ENCODE measurements around the gene TASOR. TPM values are rescaled to one million over a fixed set of nuclear protein-coding genes. Genes with fewer than 3 reads are reported as not detected.
"Not testable (repeated sequence)": the region's sequence is repeated elsewhere in the genome, so short reads cannot be mapped to it uniquely, and the experiment has no call there.

Gene TASOR
- total RNA-seq = 10 to 100 TPM; 55.0 to 62.5 TPM

DNA sequence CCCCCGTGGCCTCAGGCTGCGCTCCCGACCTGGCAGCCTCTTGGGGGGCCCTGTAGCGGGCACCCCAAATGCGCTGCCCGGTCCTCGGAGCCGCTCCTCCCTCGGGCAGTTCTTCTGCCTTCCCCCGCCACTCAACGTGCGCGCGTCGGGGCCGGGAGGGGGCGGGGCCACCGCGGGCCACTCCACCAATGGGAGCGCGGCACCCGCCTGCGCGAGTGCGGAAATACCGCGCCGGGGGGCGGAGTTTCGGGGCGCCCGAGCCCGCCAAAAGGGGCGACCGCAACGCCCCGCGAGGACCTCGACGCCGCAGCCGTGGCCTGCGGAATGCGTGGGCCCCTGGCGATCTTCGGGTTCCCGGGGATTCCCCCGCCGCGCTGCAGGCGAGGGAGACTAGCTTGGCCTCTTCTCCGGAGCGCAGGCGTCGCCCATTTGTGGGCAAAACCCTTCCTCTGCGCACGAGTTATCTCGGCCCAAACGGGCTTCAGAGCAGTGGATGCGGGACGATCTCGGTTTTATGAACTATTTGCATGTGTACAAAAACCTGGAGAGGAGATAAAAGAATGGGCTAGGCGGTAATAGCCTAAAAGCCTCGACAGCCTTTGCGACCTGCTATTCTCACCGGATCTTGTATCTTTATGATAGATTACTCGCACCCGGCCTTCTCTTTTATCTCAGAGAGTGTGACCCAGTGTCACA lies at the start of gene TASOR:
Gene TASOR, minus strand, starts transcription at position 144 of the 696 bp plus-strand sequence. CDS start 259 bp downstream, outside the sequence.
- H3K27ac Mint-ChIP-seq = peak within 1 kb of the TSS; percentile 91
- H3K36me3 Mint-ChIP-seq (ENCODE audit: low read depth) = peaks cover 49% of the 10 kb centered on the region
- peak within 1 kb of the TSS; percentile 92 for H3K4me3 Mint-ChIP-seq
- ATAC-seq (replicated peaks) = peak; percentile 89
- H3K9me3 Mint-ChIP-seq = no peaks in the 10 kb centered on the region
- H3K27me3 Mint-ChIP-seq = no peaks in the 10 kb centered on the region
- peaks cover 22% of the 10 kb centered on the region for H3K4me1 Mint-ChIP-seq

DNA sequence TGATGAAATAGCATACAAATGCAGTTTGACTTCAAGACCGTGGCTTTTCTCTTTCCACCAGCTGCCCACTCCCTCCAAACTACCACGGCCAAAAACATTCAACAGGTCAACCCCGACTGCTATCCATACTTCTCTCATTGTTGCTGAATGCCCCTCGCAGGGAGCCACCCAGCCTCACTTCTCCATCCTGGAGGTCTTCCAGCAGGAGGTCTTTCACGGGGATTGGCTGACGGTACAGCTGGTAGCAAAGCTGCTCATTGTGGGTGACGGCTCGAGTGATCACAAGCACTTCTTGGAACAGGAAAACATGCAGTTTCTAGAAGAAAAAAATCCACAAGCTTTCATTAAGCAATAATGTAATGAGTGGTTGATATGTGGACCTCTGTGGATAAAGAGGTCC lies 49.0 kb upstream of the TASOR start:
- Mint-ChIP-seq H3K4me1 (peaks cover 16% of the 10 kb centered on the region), H3K27ac (peak overlapping the region; percentile 70), H3K27me3 (no peaks in the 10 kb centered on the region), H3K36me3 (ENCODE audit: low read depth) (peaks cover 98% of the 10 kb centered on the region), H3K9me3 (no peaks in the 10 kb centered on the region), H3K4me3 (peak overlapping the region; percentile 52)
- peak; percentile 28 for ATAC-seq (replicated peaks)

- peaks cover 21% of the 10 kb centered on the region for H3K4me1 Mint-ChIP-seq
- H3K4me3 Mint-ChIP-seq = peak overlapping the region; percentile 84
- peak overlapping the region; percentile 76 for H3K27ac Mint-ChIP-seq
- peaks cover 3% of the 10 kb centered on the region for H3K9me3 Mint-ChIP-seq
- H3K27me3 Mint-ChIP-seq = no peaks in the 10 kb centered on the region
- peaks cover 74% of the 10 kb centered on the region for H3K36me3 Mint-ChIP-seq (ENCODE audit: low read depth)
- peak; percentile 98 for ATAC-seq (replicated peaks)
Observed at GRCh38 chr3:56725175-56725574, 42.1 kb upstream of the TASOR start.

DNA sequence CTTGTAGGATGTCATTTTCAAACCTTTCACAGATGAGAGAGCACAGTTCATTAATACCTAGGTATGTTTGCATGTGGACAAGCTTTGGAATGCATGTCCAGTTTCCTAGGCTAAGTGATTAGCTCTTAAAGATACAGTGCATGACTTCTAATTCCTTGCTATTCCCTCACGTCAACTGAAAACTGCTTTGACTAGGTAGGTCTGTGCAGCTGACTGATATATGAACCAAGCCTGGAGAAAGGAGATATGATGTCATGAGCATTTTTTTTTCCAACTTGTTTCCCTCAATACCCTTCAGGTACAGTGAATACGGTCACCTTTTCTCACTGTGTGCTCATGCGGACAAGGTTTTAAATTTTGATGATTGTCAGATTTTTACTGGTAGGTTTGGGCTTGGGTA lies 41.6 kb upstream of the TASOR start:
- H3K9me3 Mint-ChIP-seq = peaks cover 3% of the 10 kb centered on the region
- H3K4me1 Mint-ChIP-seq = peaks cover 21% of the 10 kb centered on the region
- H3K36me3 Mint-ChIP-seq (ENCODE audit: low read depth) = peaks cover 69% of the 10 kb centered on the region
- peak; percentile 69 for ATAC-seq (replicated peaks)
- H3K27ac Mint-ChIP-seq = peak overlapping the region; percentile 76
- H3K27me3 Mint-ChIP-seq = no peaks in the 10 kb centered on the region
- peak overlapping the region; percentile 84 for H3K4me3 Mint-ChIP-seq

- peaks cover 3% of the 10 kb centered on the region for H3K9me3 Mint-ChIP-seq
- H3K27me3 Mint-ChIP-seq = no peaks in the 10 kb centered on the region
- H3K4me3 Mint-ChIP-seq = no peak overlapping the region
- ATAC-seq (replicated peaks) = no peak
- H3K36me3 Mint-ChIP-seq (ENCODE audit: low read depth) = peaks cover 34% of the 10 kb centered on the region
- peaks cover 26% of the 10 kb centered on the region for H3K4me1 Mint-ChIP-seq
- no peak overlapping the region for H3K27ac Mint-ChIP-seq
Observed at GRCh38 chr3:56720849-56721248, 37.8 kb upstream of the TASOR start.

DNA sequence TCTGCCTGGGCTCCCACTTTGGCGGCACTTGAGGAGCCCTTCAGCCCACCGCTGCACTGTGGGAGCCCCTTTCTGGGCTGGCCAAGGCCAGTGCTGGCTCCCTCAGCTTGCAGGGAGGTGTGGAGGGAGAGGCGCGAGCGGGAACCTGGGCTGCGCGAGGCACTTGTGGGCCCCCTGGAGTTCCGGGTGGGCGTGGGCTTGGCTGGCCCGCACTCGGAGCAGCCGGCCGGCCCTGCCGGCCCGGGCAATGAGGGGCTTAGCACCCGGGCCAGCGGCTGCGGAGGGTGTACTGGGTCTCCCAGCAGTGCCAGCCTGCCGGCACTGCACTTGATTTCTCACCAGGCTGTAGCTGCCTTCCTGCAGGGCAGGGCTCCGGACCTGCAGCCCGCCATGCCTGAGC lies 35.7 kb upstream of the TASOR start:
- not testable (repeated sequence) for H3K9me3 Mint-ChIP-seq; H3K27me3 Mint-ChIP-seq; ATAC-seq (replicated peaks); H3K4me3 Mint-ChIP-seq; H3K27ac Mint-ChIP-seq
- Mint-ChIP-seq H3K4me1 (peaks cover 11% of the 10 kb centered on the region), H3K36me3 (ENCODE audit: low read depth) (peaks cover 15% of the 10 kb centered on the region)

DNA sequence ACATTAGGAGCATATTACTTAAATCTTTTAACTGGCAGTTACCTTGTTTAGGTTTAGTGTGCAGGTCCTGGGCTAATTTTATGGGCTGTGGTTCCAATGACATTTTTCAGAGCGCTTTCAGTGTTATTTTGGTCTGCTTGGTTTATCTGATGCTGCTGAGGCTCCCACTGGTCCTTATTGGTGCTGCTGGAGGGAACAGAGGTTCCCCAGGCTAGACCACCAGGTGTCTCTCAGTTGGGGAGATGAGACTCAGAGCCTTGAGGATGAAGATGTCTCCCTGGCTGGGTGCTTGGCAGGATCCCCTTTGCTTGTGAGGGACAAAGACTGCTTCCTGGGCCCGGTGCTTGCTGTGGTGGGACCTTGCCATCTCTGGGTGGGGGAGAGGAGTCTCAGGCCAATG lies 28.3 kb upstream of the TASOR start:
- H3K27me3 Mint-ChIP-seq = no peaks in the 10 kb centered on the region
- H3K9me3 Mint-ChIP-seq = peaks cover 3% of the 10 kb centered on the region
- no peak for ATAC-seq (replicated peaks)
- H3K4me3 Mint-ChIP-seq = no peak overlapping the region
- H3K27ac Mint-ChIP-seq = no peak overlapping the region
- H3K4me1 Mint-ChIP-seq = no peaks in the 10 kb centered on the region
- no peaks in the 10 kb centered on the region for H3K36me3 Mint-ChIP-seq (ENCODE audit: low read depth)

DNA sequence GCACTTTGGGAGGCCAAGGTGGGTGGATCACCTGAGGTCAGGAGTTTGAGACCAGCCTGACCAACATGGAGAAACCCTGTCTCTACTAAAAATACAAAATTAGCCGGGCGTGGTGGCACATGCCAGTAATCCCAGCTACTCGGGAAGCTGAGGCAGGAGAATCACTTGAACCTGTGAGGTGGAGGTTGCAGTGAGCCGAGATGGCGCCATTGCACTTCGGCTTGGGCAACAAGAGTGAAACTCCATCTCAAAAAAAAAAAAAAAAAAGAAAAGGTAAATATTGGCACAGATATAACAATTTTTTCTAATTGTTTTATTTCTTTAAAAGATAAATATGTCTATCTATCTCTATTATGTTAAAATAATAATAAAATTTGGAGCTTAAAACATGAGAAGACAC lies 24.3 kb upstream of the TASOR start:
- H3K4me3 Mint-ChIP-seq; ATAC-seq (replicated peaks); H3K27me3 Mint-ChIP-seq; H3K9me3 Mint-ChIP-seq; H3K36me3 Mint-ChIP-seq (ENCODE audit: low read depth); H3K27ac Mint-ChIP-seq: not testable (repeated sequence)
- peaks cover 11% of the 10 kb centered on the region for H3K4me1 Mint-ChIP-seq

DNA sequence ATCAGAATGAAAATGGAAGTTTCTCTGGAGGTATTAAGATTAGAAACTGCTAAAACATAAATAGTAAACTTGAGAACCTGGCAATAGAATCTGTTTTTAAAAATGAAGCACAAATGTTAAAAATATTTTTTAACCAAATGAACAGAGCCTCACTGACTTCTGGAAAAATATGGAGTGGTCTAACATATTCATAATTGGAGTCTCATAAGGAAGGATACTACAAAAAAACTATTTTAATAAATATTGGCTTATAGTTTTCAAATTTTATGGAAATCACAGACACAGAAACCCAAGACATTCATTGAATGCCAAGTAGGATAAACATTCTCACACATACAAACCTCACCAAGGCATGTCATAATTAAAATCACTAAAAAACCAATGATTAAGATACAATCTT lies 23.6 kb upstream of the TASOR start:
- H3K27ac Mint-ChIP-seq = no peak overlapping the region
- H3K27me3 Mint-ChIP-seq = no peaks in the 10 kb centered on the region
- no peak for ATAC-seq (replicated peaks)
- H3K4me3 Mint-ChIP-seq = no peak overlapping the region
- H3K9me3 Mint-ChIP-seq = no peaks in the 10 kb centered on the region
- peaks cover 11% of the 10 kb centered on the region for H3K4me1 Mint-ChIP-seq
- H3K36me3 Mint-ChIP-seq (ENCODE audit: low read depth) = no peaks in the 10 kb centered on the region

DNA sequence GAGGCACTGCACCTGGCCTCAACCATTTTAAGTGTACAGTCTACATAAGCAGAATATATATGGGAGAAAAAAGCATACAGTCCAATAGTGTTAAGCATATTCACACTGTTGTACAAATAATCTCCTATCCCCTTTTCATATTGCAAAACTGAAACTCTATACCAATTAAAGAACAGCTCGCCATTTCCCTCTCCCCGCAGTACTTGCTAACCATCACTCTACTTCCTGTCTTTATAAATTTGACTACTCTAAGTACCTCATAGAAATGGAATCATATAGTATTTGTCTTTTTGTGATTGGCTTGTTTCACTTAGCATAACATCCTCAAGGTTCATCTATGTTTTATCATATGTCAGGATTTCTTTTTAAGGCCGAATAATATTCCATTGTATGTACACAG lies 21.6 kb upstream of the TASOR start:
- Mint-ChIP-seq H3K36me3 (ENCODE audit: low read depth) (no peaks in the 10 kb centered on the region), H3K4me1 (peaks cover 11% of the 10 kb centered on the region), H3K4me3 (peak overlapping the region; percentile 12), H3K9me3 (no peaks in the 10 kb centered on the region), H3K27me3 (no peaks in the 10 kb centered on the region), H3K27ac (no peak overlapping the region)
- no peak for ATAC-seq (replicated peaks)

GRCh38 chr3:56702490-56703315 lies 19.6 kb upstream of the TASOR start:
- no peak overlapping the region for H3K27ac Mint-ChIP-seq
- peak; percentile 47 for ATAC-seq (replicated peaks)
- H3K36me3 Mint-ChIP-seq (ENCODE audit: low read depth) = no peaks in the 10 kb centered on the region
- H3K4me1 Mint-ChIP-seq = peaks cover 11% of the 10 kb centered on the region
- H3K9me3 Mint-ChIP-seq = no peaks in the 10 kb centered on the region
- H3K4me3 Mint-ChIP-seq = no peak overlapping the region
- H3K27me3 Mint-ChIP-seq = no peaks in the 10 kb centered on the region

DNA sequence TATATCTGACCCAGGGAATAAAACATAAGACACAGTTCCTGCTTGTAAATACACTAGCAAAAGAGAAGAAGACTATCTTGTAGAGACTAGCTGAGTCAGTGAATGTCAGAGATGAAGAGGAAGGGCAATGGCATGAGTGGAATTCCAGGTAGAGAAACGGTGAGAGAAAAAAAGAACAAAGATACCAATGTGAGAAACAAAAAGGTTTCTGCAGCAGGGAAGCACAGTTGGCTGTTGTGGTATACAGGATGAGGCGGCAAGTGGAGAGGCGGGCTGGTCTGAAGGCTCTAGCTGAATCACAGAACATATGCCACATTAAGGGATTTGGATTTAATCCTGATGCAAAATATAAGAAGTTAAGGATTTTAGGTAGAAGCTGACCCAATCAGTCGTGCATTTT lies 17.1 kb upstream of the TASOR start:
- Mint-ChIP-seq H3K27me3 (no peaks in the 10 kb centered on the region), H3K36me3 (ENCODE audit: low read depth) (no peaks in the 10 kb centered on the region), H3K27ac (no peak overlapping the region), H3K4me3 (no peak overlapping the region), H3K9me3 (no peaks in the 10 kb centered on the region), H3K4me1 (peaks cover 18% of the 10 kb centered on the region)
- ATAC-seq (replicated peaks) = no peak

DNA sequence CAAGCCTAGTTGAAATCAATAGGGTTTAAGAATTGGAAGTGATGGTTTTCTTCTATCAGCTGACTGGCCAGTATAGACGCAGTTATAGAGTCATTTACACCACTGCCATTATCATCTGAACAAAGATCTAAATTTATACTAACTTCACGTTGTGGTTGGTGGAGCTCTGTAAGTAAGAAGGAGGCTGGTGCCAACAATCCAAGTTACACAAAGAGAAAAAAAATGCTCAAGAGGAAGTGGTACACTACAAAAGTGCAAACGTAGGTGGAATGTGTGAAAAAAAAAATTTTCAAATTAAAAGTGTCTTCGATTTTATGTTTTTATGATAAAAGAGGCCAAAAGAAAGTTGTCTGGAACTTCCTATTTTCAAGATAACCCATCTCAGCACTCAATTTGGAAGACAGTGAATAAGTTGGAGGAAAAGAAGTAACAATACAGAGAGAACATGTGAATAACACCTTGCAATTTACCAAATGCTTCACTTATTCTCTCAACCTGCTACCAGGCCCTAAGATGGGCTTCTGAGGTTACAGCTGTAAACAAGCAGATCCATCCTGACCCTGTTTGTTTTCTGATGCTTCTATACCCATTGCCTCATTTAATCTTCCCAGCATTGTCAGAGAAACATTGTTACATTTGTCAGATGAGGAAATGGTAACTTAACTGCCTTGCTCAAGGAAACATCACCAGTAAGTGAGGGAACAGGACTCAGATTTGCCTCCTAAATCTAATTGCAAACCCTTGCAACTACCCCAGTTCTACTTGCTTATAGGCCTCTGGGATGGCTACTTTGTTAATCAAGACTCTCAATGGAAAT lies 12.0 kb upstream of the TASOR start:
- H3K4me3 Mint-ChIP-seq = peak overlapping the region; percentile 68
- H3K9me3 Mint-ChIP-seq = no peaks in the 10 kb centered on the region
- H3K27ac Mint-ChIP-seq = peak overlapping the region; percentile 68
- peak; percentile 47 for ATAC-seq (replicated peaks)
- H3K36me3 Mint-ChIP-seq (ENCODE audit: low read depth) = no peaks in the 10 kb centered on the region
- peaks cover 30% of the 10 kb centered on the region for H3K4me1 Mint-ChIP-seq
- H3K27me3 Mint-ChIP-seq = no peaks in the 10 kb centered on the region

- Mint-ChIP-seq H3K4me3 (peak overlapping the region; percentile 58), H3K9me3 (no peaks in the 10 kb centered on the region), H3K4me1 (peaks cover 30% of the 10 kb centered on the region), H3K36me3 (ENCODE audit: low read depth) (no peaks in the 10 kb centered on the region), H3K27me3 (no peaks in the 10 kb centered on the region), H3K27ac (no peak overlapping the region)
- ATAC-seq (replicated peaks) = no peak
Observed at GRCh38 chr3:56693750-56694149, 10.7 kb upstream of the TASOR start.
